Measurements from ENCODE around the gene CRYZL1.

The CRYZL1 gene

DNA sequence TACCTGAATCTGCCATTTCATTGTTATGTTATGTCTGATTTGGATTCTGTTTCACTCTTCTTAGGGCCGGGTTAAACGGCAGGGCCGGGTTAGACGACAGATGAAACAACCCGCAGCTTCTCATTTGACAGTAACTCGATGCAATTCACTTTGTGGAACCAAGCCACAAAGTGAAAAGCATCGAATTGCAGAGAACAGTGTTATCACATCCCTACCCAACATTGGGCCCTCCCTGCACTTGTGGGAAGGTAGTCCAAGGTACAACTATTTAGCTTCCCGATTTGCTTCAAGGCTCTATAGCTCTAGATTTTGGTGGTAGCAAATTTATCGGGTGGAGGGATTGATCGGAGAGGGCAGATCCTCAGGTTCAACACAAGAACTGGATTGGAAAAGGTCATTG, 81.7 kb downstream of the CRYZL1 start:
- DNase-seq: no peak

DNA sequence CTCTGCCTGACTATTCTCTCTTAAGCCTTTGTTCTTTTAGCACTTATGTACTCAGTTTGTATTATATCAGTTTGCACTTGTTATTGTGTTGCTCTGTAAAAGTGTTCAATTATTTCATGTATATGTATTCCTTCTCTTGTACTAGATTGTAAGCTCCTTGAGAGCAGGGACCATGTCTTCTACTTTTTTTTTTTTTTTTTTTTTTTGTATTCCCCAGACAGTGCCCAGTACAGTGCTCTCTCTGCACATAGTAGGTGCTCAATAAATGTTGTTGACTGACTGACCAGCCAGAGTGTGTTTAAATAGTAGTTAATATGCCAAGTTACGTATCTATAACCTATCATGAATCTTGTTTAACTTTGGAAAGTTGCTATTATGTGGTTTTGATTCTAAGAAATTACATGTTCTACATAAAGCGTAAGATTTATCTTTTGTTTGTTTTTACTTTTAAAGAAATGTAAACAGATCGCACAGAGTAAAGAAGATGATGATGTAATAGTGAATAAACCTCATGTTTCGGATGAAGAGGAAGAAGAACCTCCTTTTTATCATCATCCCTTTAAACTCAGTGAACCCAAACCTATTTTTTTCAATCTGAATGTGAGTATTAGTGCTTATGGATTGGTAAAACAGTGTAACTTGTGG, 82.6 kb downstream of the CRYZL1 start:
- no peak for DNase-seq

DNA sequence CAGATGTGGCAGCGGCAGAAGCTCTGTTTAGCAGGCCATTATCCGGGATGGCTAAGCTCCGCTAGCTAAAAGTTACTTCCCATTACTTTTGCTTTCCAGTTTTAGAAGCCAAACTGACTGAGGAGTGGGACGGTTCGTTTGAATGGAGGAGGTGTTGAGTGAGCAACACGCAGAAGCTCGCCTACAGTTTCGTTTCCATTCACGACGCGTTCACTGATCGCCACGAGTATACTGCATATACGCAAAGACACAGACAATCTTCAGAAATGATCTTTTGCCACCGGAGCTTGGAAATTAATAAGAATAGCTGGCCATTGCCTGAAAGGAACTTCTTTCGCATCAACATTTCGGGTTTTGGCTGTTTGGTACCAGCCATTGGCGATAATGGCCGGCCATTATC, 84.1 kb downstream of the CRYZL1 start:
- DNase-seq: no peak

DNA sequence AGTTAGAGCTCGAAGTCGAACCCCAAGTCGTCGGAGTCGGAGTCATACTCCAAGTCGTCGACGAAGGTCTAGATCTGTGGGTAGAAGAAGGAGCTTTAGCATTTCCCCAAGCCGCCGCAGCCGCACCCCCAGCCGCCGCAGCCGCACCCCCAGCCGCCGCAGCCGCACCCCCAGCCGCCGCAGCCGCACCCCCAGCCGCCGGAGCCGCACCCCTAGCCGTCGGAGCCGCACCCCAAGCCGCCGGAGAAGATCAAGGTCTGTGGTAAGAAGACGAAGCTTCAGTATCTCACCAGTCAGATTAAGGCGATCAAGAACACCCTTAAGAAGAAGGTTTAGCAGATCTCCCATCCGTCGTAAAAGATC, 86.6 kb downstream of the CRYZL1 start:
- no peak for DNase-seq

DNA sequence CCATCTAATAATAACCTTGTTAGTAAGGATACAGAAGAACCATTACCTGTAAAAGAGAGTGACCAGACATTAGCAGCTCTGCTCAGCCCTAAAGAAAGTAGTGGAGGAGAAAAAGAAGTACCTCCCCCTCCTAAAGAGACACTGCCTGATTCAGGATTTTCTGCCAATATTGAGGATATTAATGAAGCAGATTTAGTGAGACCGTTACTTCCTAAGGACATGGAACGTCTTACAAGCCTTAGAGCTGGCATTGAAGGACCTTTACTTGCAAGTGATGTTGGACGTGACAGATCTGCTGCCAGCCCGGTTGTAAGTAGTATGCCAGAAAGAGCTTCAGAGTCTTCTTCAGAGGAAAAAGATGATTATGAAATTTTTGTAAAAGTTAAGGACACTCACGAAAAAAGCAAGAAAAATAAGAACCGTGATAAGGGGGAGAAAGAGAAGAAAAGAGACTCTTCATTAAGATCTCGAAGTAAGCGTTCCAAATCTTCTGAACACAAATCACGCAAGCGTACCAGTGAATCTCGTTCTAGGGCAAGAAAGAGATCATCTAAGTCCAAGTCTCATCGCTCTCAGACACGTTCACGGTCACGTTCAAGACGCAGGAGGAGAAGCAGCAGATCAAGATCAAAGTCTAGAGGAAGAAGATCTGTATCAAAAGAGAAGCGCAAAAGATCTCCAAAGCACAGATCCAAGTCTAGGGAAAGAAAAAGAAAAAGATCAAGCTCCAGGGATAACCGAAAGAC, 87.1 kb downstream of the CRYZL1 start:
- no peak for DNase-seq

DNA sequence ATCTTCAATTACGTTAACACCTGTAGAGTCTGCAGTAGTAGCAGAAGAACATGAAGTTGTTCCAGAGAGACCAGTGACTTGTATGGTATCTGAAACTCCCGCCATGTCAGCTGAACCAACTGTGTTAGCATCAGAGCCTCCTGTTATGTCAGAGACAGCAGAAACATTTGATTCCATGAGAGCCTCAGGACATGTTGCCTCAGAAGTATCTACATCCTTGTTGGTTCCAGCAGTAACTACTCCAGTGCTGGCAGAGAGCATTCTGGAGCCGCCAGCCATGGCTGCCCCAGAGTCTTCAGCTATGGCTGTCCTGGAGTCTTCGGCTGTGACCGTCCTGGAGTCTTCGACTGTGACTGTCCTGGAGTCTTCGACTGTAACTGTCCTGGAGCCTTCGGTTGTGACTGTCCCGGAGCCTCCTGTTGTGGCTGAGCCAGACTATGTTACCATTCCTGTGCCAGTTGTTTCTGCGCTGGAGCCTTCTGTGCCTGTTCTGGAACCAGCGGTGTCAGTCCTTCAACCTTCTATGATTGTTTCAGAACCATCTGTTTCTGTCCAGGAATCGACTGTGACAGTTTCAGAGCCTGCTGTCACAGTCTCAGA, 88.4 kb downstream of the CRYZL1 start:
- no peak for DNase-seq

DNA sequence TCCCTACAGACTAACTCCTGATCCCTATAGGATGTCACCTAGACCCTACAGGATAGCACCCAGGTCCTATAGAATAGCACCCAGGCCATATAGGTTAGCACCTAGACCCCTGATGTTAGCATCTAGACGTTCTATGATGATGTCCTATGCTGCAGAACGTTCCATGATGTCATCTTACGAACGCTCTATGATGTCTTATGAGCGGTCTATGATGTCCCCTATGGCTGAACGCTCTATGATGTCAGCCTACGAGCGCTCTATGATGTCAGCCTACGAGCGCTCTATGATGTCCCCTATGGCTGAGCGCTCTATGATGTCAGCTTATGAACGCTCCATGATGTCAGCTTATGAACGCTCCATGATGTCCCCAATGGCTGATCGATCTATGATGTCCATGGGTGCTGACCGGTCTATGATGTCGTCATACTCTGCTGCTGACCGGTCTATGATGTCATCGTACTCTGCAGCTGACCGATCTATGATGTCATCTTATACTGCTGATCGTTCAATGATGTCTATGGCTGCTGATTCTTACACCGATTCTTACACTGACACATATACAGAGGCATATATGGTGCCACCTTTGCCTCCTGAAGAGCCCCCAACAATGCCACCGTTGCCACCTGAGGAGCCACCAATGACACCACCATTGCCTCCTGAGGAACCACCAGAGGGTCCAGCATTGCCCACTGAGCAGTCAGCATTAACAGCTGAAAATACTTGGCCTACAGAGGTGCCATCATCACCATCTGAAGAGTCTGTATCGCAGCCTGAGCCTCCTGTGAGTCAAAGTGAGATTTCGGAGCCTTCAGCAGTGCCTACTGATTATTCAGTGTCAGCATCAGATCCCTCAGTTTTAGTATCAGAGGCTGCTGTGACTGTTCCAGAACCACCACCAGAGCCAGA, 89.2 kb downstream of the CRYZL1 start:
- DNase-seq: no peak

DNA sequence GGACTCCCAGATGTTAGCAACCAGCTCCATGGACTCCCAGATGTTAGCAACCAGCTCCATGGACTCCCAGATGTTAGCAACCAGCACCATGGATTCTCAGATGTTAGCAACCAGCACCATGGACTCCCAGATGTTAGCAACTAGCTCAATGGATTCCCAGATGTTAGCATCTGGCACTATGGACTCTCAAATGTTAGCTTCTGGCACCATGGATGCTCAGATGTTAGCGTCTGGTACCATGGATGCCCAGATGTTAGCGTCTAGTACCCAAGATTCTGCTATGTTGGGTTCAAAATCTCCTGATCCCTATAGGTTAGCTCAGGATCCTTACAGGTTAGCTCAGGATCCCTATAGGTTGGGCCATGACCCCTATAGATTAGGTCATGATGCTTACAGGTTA, 89.9 kb downstream of the CRYZL1 start:
- no peak for DNase-seq

DNA sequence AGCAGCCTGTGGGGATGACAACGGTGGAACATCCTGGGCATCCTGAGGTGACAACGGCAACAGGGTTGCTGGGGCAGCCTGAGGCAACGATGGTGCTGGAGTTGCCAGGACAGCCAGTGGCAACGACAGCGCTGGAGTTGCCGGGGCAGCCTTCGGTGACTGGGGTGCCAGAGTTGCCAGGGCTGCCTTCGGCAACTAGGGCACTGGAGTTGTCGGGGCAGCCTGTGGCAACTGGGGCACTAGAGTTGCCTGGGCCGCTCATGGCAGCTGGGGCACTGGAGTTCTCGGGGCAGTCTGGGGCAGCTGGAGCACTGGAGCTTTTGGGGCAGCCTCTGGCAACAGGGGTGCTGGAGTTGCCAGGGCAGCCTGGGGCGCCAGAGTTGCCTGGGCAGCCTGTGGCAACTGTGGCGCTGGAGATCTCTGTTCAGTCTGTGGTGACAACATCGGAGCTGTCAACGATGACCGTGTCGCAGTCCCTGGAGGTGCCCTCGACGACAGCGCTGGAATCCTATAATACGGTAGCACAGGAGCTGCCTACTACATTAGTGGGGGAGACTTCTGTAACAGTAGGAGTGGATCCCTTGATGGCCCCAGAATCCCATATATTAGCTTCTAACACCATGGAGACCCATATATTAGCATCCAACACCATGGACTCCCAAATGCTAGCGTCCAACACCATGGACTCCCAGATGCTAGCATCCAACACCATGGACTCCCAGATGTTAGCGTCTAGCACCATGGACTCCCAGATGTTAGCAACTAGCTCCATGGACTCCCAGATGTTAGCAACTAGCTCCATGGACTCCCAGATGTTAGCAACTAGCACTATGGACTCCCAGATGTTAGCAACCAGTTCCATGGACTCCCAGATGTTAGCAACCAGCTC, 90.5 kb downstream of the CRYZL1 start:
- no peak for DNase-seq

DNA sequence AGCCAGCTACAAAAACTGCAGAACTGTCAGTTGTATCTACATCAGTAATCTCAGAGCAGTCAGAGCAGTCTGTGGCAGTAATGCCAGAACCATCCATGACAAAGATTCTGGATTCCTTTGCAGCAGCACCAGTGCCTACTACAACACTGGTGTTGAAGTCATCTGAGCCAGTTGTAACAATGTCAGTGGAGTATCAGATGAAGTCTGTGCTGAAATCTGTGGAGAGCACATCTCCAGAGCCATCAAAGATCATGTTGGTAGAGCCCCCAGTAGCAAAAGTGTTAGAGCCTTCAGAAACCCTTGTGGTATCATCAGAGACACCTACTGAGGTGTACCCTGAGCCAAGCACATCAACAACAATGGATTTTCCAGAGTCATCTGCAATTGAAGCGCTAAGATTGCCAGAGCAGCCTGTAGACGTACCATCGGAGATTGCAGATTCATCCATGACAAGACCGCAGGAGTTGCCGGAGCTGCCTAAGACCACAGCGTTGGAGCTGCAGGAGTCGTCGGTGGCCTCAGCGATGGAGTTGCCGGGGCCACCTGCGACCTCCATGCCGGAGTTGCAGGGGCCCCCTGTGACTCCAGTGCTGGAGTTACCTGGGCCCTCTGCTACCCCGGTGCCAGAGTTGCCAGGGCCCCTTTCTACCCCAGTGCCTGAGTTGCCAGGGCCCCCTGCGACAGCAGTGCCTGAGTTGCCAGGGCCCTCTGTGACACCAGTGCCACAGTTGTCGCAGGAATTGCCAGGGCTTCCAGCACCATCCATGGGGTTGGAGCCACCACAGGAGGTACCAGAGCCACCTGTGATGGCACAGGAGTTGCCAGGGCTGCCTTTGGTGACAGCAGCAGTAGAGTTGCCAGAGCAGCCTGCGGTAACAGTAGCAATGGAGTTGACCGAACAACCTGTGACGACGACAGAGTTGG, 91.4 kb downstream of the CRYZL1 start:
- DNase-seq: no peak

DNA sequence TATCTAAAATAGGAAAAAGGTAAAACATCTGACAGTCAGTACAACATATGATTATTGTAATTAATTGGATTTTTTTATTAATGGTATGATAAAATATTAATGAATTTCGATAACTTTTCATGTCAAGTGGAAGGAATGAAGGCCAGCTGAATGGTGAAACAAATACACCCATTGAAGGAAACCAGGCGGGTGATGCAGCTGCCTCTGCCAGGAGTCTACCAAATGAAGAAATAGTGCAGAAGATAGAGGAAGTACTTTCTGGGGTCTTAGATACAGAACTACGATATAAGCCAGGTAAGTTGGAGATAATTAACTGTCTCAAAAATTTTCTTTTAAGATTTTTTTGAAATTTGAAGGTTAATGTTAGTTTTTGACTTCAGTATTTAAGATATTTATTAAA, 95.5 kb downstream of the CRYZL1 start:
- DNase-seq: no peak

DNA sequence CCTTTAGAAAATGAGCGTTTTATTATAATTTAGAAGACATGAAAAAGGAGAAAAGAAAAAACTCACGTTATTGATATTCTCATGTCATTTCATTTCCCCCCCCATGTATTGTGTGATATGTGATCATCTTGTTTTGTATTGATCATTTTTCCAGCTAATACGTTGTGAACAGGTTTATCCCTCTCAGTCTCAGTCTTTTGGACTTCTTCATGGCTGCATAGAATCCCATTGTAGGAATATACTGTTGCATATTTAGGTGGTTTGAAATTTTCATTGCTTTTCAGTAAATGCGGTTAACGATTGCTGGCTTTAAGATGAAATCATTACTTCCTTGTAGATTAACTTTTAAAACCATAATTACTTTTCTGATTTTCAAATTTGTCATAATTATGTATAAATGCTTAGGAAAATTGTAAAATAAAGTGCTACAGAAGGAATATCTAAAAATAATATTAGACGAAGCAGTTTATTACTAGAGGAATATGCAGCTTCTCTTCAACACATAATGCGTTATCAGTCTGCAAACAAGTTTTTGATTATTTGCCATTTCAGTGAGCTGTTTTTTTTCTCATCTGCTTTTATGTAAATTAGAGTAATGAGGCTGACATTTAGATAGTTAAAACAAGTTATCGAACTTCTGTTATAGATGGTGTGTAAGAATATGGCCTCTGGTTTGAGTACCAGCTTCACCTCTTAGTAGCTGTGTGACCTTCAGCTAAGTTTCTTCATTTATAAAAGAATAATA, 96.9 kb downstream of the CRYZL1 start:
- no peak for DNase-seq

DNA sequence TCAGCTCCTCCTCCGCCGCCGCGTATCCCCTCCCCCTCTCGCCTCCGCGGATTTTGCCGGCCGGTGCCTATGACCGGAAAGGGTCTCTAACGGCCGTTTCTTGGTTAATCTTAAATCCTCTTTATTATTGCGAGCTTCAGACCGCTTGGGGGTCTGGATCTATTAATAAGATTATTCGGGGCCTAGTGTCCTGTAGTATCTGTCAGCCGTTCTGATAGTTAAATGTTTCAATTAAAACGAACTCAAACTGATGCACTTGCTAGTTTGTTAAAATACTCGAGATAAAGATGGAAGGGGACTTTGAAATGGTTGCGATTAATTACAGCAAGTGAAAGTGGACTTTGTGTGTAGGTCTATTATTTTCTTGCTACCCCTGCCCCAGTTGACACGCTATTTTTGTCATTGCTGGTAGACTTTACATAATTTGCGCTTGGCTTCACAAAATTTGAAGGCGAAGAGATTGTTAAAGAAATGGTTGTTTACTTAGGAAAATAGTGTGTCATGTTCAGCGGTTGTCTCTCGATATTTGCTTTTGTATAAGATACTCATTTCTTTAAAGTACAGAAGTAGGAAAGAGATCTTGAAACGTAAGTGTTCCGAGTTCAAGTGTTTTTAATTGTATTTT, 97.9 kb downstream of the CRYZL1 start:
- no peak for DNase-seq

DNA sequence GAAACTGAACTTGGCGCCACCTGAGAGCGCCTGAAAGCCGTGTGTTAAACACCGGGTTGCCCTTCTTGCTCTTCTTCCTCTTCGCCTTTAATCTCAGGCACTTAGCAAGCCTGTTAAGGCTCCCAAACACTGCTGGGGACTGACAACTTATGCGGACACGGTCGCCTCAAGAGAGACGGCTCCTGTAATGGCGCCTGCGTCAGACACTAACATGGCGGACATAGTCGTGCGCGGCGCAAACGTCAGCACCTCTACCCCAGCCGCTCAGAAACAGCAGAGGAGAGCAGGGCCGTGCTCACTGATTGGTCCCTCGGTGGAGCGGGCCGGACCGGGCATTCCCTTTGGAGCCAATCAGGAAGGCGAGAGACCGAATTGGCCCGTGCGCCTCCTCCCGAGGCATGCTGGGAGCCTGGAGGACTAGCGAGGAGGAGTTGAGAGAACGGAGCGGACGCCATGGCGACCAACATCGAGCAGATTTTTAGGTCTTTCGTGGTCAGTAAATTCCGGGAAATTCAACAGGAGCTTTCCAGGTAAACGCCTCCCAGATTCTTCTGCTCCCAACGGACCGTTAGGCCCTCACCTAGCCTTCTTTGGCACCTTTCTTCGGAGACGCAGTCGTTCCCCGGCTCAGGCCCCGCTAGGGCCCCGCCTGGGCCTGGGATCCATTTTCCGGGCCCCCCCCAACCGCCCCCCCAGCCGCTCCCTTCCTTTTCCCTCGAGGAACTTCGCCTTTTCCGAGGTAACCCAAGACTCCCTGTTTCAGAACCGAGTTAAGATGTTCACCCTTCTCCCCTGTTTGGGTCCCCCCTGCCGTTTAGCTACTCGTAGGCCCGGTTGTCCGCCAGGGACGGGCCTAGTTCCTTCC, 98.7 kb downstream of the CRYZL1 start, which contains the start of gene SON:
Gene SON (plus strand): TSS at position 399 of the 865 bp plus-strand sequence. CDS start 55 bp downstream, at position 454.
- peak; percentile 99 for DNase-seq

DNA sequence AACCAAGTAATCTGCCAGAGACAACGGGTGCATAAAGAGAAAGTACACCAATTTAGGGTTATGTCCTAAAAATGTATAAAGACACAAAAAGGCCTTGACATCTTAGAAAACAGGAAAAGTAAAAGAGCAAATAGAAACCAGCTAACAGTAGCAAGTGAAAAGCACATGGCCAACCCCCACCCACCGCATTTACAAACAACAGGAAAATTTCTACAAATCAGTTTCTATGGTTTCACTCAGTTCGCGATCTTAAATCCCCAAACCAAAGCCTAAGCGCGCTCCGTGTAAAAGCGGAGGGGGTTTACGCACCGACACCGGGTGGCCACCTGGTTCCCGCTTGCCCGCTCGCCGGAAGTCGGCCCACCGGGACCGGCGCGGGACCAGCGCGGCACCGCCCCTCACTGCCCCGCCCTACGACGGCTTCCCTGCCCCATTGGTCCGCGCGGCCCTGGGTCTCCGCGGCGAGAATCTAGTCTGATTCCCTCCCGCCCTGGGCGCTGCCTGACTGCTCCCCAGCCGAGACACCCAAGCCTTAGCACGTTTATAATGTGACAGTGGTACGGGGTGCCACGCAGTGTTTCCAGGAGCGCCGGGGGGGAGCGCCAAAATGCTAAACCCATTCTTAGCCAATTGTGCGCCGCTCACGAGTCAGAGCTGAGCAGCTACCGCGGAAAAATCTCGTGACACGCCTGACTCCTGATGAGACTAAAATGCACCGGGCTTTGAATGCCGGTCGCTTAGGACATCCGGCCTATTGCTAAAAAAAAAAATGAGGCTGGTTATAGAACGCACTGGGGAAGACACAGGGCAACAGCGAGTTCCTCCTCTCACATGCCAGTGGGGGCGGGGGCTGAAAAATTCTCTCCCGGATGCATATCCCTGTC, 99.5 kb downstream of the CRYZL1 start, which contains the start of gene GART:
Gene GART (minus strand): TSS at position 362 of the 884 bp plus-strand sequence. CDS start 2,802 bp downstream, outside the sequence.
- DNase-seq: peak; percentile 77

DNA sequence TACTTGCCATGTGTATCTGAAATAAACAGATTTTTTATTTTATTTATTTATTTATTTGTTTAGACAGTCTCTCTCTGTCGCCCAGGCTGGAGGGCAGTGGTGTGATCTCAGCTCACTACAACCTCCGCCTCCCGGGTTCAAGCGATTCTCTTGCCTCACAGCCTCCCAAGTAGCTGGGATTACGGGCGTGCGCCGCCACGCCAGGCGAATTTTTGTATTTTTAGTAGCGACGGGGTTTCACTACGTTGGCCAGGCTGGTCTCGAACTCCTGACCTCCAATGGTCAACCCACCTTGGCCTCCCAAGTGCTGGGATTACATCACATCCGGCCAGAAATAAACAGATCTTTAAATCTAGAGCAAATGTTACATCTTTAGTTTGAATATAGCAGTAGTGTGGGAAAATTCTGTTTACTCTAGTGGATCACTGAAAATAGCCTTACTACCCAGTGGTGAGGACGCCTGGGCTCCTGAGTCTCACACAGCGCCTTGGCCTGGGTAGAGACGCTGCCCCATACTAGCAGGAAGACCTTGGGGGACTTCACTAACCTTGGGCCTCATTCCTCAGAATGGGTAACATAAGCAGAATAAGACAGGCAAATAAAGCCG, 100.3 kb downstream of the CRYZL1 start:
- DNase-seq: peak; percentile 2

DNA sequence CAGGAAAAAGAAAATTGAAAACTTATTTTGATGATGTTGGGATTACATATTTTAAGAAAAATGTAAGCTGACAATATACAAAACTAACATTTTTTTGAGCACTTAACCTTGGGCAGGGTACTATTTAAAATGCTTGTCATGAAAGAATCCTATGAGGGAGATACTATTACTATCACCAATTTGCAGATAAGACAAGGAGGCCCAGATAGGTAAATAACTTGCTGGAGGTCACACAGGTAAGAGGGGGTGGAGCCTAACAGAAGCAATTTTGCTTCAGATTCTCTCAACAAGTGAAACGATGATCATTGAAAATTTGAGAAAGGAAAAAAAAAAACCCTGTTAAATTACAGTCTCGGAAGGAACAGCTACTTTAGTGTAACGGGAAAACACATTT, 100.8 kb downstream of the CRYZL1 start:
- no peak for DNase-seq
